Kidney (tissue), 14 donors: ENCODE results near the gene SELPLG. TPM values are rescaled to one million over a fixed set of nuclear protein-coding genes. Genes with fewer than 3 reads are reported as not detected.
A peak's percentile ranks its signal among the peaks of the same experiment; 100 is the strongest.

Experiments
- DNase-seq, 5 donors: peaks; one replicate each; pipeline ENCODE4 v3.0.0-alpha.2; 2013 to 2020
- FAIRE-seq: peaks from 2 replicates; lab custom pipeline; 2012; peaks lifted over from hg19 to GRCh38; lab: Jason Lieb, UNC
- H3K27ac ChIP-seq, 2 donors: one replicate each; pipeline ENCODE4 v1.7.0; 2013; ENCODE audit warnings: low read depth in 2 of 2, low read length in 2 of 2, inconsistent platforms in 1 of 2
- H3K27me3 ChIP-seq: one replicate; pipeline ENCODE4 v1.7.1; 2013; ENCODE audit warnings: low read length, inconsistent platforms; ENCODE audit not compliant: control insufficient read depth, insufficient read depth
- H3K36me3 ChIP-seq, 3 donors: one replicate each; pipeline versions ENCODE4 v1.7.0 to v1.7.1; 2013; ENCODE audit warnings: low read length in 3 of 3, control low read depth in 1 of 3, inconsistent platforms in 1 of 3; ENCODE audit not compliant: insufficient read depth in 3 of 3, control insufficient read depth in 2 of 3
- H3K4me1 ChIP-seq, 3 donors: one replicate each; pipeline versions ENCODE4 v1.7.0 to v1.7.1; 2013; ENCODE audit warnings: low read length in 3 of 3, inconsistent platforms in 1 of 3, low read depth in 1 of 3; ENCODE audit not compliant: control insufficient read depth in 2 of 3, insufficient read depth in 2 of 3
- H3K4me3 ChIP-seq, 3 donors: one replicate each; pipeline versions ENCODE4 v1.7.0 to v1.8.1; 2013; ENCODE audit warnings: low read length in 3 of 3, control low read depth in 1 of 3, inconsistent platforms in 1 of 3
- H3K9ac ChIP-seq, 3 donors: one replicate each; pipeline versions ENCODE4 v1.7.0 to v1.7.1; 2013; ENCODE audit warnings: low read length in 3 of 3, control low read depth in 1 of 3, inconsistent platforms in 1 of 3
- H3K9me3 ChIP-seq, 3 donors: one replicate each; pipeline versions ENCODE4 v1.7.0 to v1.7.1; 2013; ENCODE audit warnings: low read length in 3 of 3, control low read depth in 1 of 3, inconsistent platforms in 1 of 3; ENCODE audit not compliant: control insufficient read depth in 2 of 3, insufficient read depth in 1 of 3
- CTCF ChIP-seq: IDR thresholded peaks from 3 replicates; pipeline ENCODE4 v1.5.1; 2012; ENCODE audit warnings: mild to moderate bottlenecking, moderate library complexity, borderline replicate concordance; ENCODE audit not compliant: insufficient read depth; ENCODE audit errors: extremely low read depth
- intact Hi-C: fragments of 100-400 bp; cut with DNase I; formaldehyde crosslinking; loops from one replicate; pipeline ENCODE4 v1.11.1; 2022
- polyA plus RNA-seq: library from polyadenylated mRNA; stranded (reverse); fragments of 350-450 nt; fragmentation: Illumina TruSeq; extraction: RNeasy Lipid Tissue Mini Kit (QIAGEN cat#74804); gene quantifications from one replicate; pipeline ENCODE4 v1.2.3, GENCODE V29; 2014; ENCODE audit warnings: low read depth, low replicate concordance; ENCODE audit not compliant: insufficient read depth
- total RNA-seq: library from RNA; stranded (reverse); fragmentation: NEBNext Ultra II Directional; extraction: Animal tissue kit (Norgen Biotek cat#: 25700); gene quantifications from one replicate; pipeline ENCODE4 v1.2.1, GENCODE V29; 2021
- donor health status: control.
- donor health status: control.
- donor health status: control.
- donor health status: control.
- donor health status: control.
- donor health status: DM: yes; HTN: yes; CAD: no.
- donor health status: Normal renal cell carcinoma (clear cell type).

SELPLG gene
- total and polyA plus RNA-seq, 2 donors from 2014 or later, result 3.7 to 14.3 TPM

- no peak overlapping the region for H3K4me3 ChIP-seq
- no peaks in the 10 kb centered on the region for H3K36me3 ChIP-seq
- peaks cover 0 to 8% (median 0%) of the 10 kb centered on the region in 3 donors for H3K4me1 ChIP-seq
- H3K9ac ChIP-seq, result no peak overlapping the region
- TF ChIP-seq CTCF, result peak; percentile 90
- DNase-seq (peak; percentile 86 to 93 (median 88)), FAIRE-seq (no peak)
- intact Hi-C loops, result loop anchor here (5.0 kb wide), 1 partner anchor 51 kb away; no protein-coding TSS in a partner anchor
- no peaks in the 10 kb centered on the region for H3K27me3 ChIP-seq
- no peak overlapping the region for H3K27ac ChIP-seq
- peaks cover 0 to 5% (median 0%) of the 10 kb centered on the region in 3 donors for H3K9me3 ChIP-seq
Measured at GRCh38 chr12:108618079-108618952, 15.4 kb downstream of the SELPLG start.

GRCh38 chr12:108616941-108617858 lies 16.5 kb downstream of the SELPLG start:
- Histone ChIP-seq H3K27ac (no peak overlapping the region), H3K36me3 (no peaks in the 10 kb centered on the region), H3K27me3 (no peaks in the 10 kb centered on the region), H3K9ac (no peak overlapping the region), H3K4me3 (no peak overlapping the region), H3K4me1 (peaks cover 0 to 5% (median 0%) of the 10 kb centered on the region in 3 donors), H3K9me3 (peaks cover 0 to 5% (median 0%) of the 10 kb centered on the region in 3 donors)
- TF ChIP-seq CTCF, result no peak
- FAIRE-seq, result no peak
- intact Hi-C loops, result loop anchor here (5.0 kb wide), 1 partner anchor 50 kb away; no protein-coding TSS in a partner anchor
- DNase-seq, result no peak

- peaks cover 0 to 3% (median 0%) of the 10 kb centered on the region in 3 donors for H3K4me1 ChIP-seq
- no peak overlapping the region for H3K4me3 ChIP-seq
- intact Hi-C loops, result loop anchor here (5.0 kb wide), 1 partner anchor 49 kb away; no protein-coding TSS in a partner anchor
- FAIRE-seq, result no peak
- no peaks in the 10 kb centered on the region for H3K36me3 ChIP-seq
- H3K9me3 ChIP-seq, result peaks cover 0 to 5% (median 0%) of the 10 kb centered on the region in 3 donors
- no peak overlapping the region for H3K9ac ChIP-seq
- H3K27me3 ChIP-seq, result no peaks in the 10 kb centered on the region
- H3K27ac ChIP-seq, result no peak overlapping the region
- no peak for DNase-seq
- no peak for TF ChIP-seq CTCF
Measured at GRCh38 chr12:108616359-108616758, 17.3 kb downstream of the SELPLG start.
